Upper lobe of left lung (tissue), 6 donors: Measurements from ENCODE around the gene GNGT1. TPM values are rescaled to one million over a fixed set of nuclear protein-coding genes. Genes with fewer than 3 reads are reported as not detected.
A peak's percentile ranks its signal among the peaks of the same experiment; 100 is the strongest.

ENCODE experiments used
- ATAC-seq, 2 donors: fragments of 200-7000 bp; cut with Tn5 transposase; one replicate each; pipeline ENCODE4 v1.9.1; 2022; ENCODE audit warnings: mild to moderate bottlenecking in 2 of 2, moderate library complexity in 2 of 2; ENCODE audit not compliant: low FRiP score in 2 of 2
- DNase-seq, 2 donors: peaks; one replicate each; pipeline ENCODE4 v3.0.0-alpha.2; 2019 to 2020
- H3K27ac ChIP-seq, 4 donors: fragments of 200-600 bp; sonication (generic); one replicate each; pipeline ENCODE4 v1.5.1; 2016 to 2019
- H3K27me3 ChIP-seq, 4 donors: fragments of 200-600 bp; sonication (generic); one replicate each; pipeline ENCODE4 v1.5.1; 2017 to 2019
- H3K36me3 ChIP-seq, 4 donors: fragments of 200-600 bp; sonication (generic); one replicate each; pipeline ENCODE4 v1.5.1; 2016 to 2019
- H3K4me1 ChIP-seq, 4 donors: fragments of 200-600 bp; sonication (generic); one replicate each; pipeline ENCODE4 v1.5.1; 2018 to 2019
- H3K4me3 ChIP-seq, 4 donors: fragments of 200-600 bp; sonication (generic); one replicate each; pipeline ENCODE4 v1.5.1; 2017 to 2019; ENCODE audit warnings: mild to moderate bottlenecking in 2 of 4, moderate library complexity in 1 of 4
- H3K9me3 ChIP-seq, 4 donors: fragments of 200-600 bp; sonication (generic); one replicate each; pipeline ENCODE4 v1.5.1; 2018 to 2019
- CTCF ChIP-seq, 6 experiments: fragments of 450-650 bp in 4 of 6; fragments of 200-600 bp in 2 of 6; sonication (generic) in 2 of 6; IDR thresholded peaks; one replicate each; pipeline ENCODE4 v1.5.1; 2016 to 2019; ENCODE audit warnings: antibody characterized with exemption in 6 of 6
- EP300 ChIP-seq, 4 donors: sonication (generic); formaldehyde crosslinking; IDR thresholded peaks; one replicate each; pipeline ENCODE4 v1.5.1; 2017; ENCODE audit warnings: antibody characterized with exemption in 4 of 4, control low read depth in 2 of 4
- POLR2A ChIP-seq, 4 donors: fragments of 450-650 bp; IDR thresholded peaks; one replicate each; pipeline ENCODE4 v1.5.1; 2016 to 2017; ENCODE audit warnings: antibody characterized with exemption in 4 of 4, mild to moderate bottlenecking in 2 of 4
- POLR2AphosphoS5 ChIP-seq, 2 donors: sonication (generic); formaldehyde crosslinking; IDR thresholded peaks; one replicate each; pipeline ENCODE4 v1.5.1; 2017; ENCODE audit warnings: antibody characterized with exemption in 2 of 2
- WGBS, 2 donors: methylation state at CpG; one replicate each; pipeline ENCODE4 v1.1.5; 2017 to 2018; 5-methylcytosine and 5-hydroxymethylcytosine counted together
- total RNA-seq, 6 donors: library from RNA; depleted of rRNA in 4 of 6; stranded (reverse); fragments of >200 nt in 4 of 6; gene quantifications; one replicate each; pipeline versions ENCODE4 v1.1.0 to v1.2.1, GENCODE V29; 2016 to 2021
- donor health status: DM: no; HTN: no; CAD: no; lungs with moderate emphysema.
- donor health status: DM: no; HTN: yes; CAD: no; lungs with severe emphysema.

Gene GNGT1
- total RNA-seq, 6 donors from 2014 or later, result not detected

GRCh38 chr7:93926800-93927199 is 20.4 kb downstream of the GNGT1 start:
- DNase-seq (no peak), ATAC-seq (no peak)
- Histone ChIP-seq H3K36me3 (peaks cover 0 to 9% (median 0%) of the 10 kb centered on the region in 4 donors), H3K9me3 (no peaks in the 10 kb centered on the region), H3K27me3 (peaks cover 0 to under 1% (median 0%) of the 10 kb centered on the region in 4 donors), H3K4me1 (peaks cover 0 to 3% (median 0%) of the 10 kb centered on the region in 4 donors), H3K4me3 (no peak overlapping the region), H3K27ac (peak overlapping the region in 1 of 4 donors; percentile 67)
- 50 to 67% methylated on average over 1 of the region's 1 CpG for WGBS, 2 donors
- TF ChIP-seq POLR2AphosphoS5 (IDR thresholded peaks at IDR 0.05), result no peak
- no peak for TF ChIP-seq POLR2A (IDR thresholded peaks at IDR 0.05)
- no peak for TF ChIP-seq EP300 (IDR thresholded peaks at IDR 0.05)
- TF ChIP-seq CTCF (IDR thresholded peaks at IDR 0.05), result no peak

- TF ChIP-seq POLR2A (IDR thresholded peaks at IDR 0.05), result no peak
- ATAC-seq (no peak), DNase-seq (no peak)
- no peaks in the 10 kb centered on the region for H3K9me3 ChIP-seq
- peaks cover 0 to 9% (median 0%) of the 10 kb centered on the region in 4 donors for H3K36me3 ChIP-seq
- no peaks in the 10 kb centered on the region for H3K4me1 ChIP-seq
- WGBS, 2 donors, result 70 to 77% methylated on average over 3 of the region's 3 CpGs
- no peak overlapping the region for H3K4me3 ChIP-seq
- no peaks in the 10 kb centered on the region for H3K27me3 ChIP-seq
- peak overlapping the region in 1 of 4 donors; percentile 67 for H3K27ac ChIP-seq
These were observed 21.2 kb downstream of the GNGT1 start for GRCh38 chr7:93927585-93927984.

- WGBS, 2 donors, result 62 to 71% methylated on average over 3 of the region's 3 CpGs
- DNase-seq, result no peak
These were observed 25.3 kb downstream of the GNGT1 start for GRCh38 chr7:93931655-93932054.

GRCh38 chr7:93933156-93933555 is 26.8 kb downstream of the GNGT1 start:
- Histone ChIP-seq H3K36me3 (no peaks in the 10 kb centered on the region), H3K27ac (no peak overlapping the region), H3K27me3 (no peaks in the 10 kb centered on the region), H3K4me1 (no peaks in the 10 kb centered on the region), H3K4me3 (no peak overlapping the region), H3K9me3 (no peaks in the 10 kb centered on the region)
- 91 to 94% methylated on average over 3 of the region's 3 CpGs for WGBS, 2 donors
- no peak for ATAC-seq
- no peak for TF ChIP-seq POLR2AphosphoS5 (IDR thresholded peaks at IDR 0.05)
- no peak for TF ChIP-seq POLR2A (IDR thresholded peaks at IDR 0.05)
- no peak for TF ChIP-seq EP300 (IDR thresholded peaks at IDR 0.05)
- DNase-seq, result no peak

More at GRCh38 chr7:93931655-93932054, 25.3 kb downstream of the GNGT1 start:
- peaks cover 0 to 5% (median 0%) of the 10 kb centered on the region in 4 donors for H3K36me3 ChIP-seq
- TF ChIP-seq POLR2A (IDR thresholded peaks at IDR 0.05) (no peak), EP300 (IDR thresholded peaks at IDR 0.05) (no peak), POLR2AphosphoS5 (IDR thresholded peaks at IDR 0.05) (no peak), CTCF (IDR thresholded peaks at IDR 0.05) (no peak)
- no peaks in the 10 kb centered on the region for H3K9me3 ChIP-seq
- no peaks in the 10 kb centered on the region for H3K4me1 ChIP-seq
- H3K4me3 ChIP-seq, result no peak overlapping the region
- H3K27ac ChIP-seq, result no peak overlapping the region
- no peak for ATAC-seq
- no peaks in the 10 kb centered on the region for H3K27me3 ChIP-seq

GRCh38 chr7:93935102-93935501 is 28.7 kb downstream of the GNGT1 start:
- Histone ChIP-seq H3K9me3 (no peaks in the 10 kb centered on the region), H3K27ac (no peak overlapping the region), H3K27me3 (no peaks in the 10 kb centered on the region), H3K4me1 (no peaks in the 10 kb centered on the region), H3K4me3 (no peak overlapping the region), H3K36me3 (no peaks in the 10 kb centered on the region)
- TF ChIP-seq POLR2AphosphoS5 (IDR thresholded peaks at IDR 0.05) (no peak), CTCF (IDR thresholded peaks at IDR 0.05) (no peak), EP300 (IDR thresholded peaks at IDR 0.05) (no peak), POLR2A (IDR thresholded peaks at IDR 0.05) (no peak)
- ATAC-seq, result no peak
- 80 to 87% methylated on average over 2 of the region's 2 CpGs for whole genome bisulfite sequencing, 2 donors
- DNase-seq, result no peak

- WGBS, 2 donors, result 85 to 89% methylated on average over 1 of the region's 1 CpG
- H3K9me3 ChIP-seq, result no peaks in the 10 kb centered on the region
- no peaks in the 10 kb centered on the region for H3K27me3 ChIP-seq
- no peak for ATAC-seq
- H3K27ac ChIP-seq, result no peak overlapping the region
- H3K36me3 ChIP-seq, result no peaks in the 10 kb centered on the region
- TF ChIP-seq CTCF (IDR thresholded peaks at IDR 0.05), result no peak
- TF ChIP-seq POLR2AphosphoS5 (IDR thresholded peaks at IDR 0.05), result no peak
- no peak for TF ChIP-seq EP300 (IDR thresholded peaks at IDR 0.05)
- TF ChIP-seq POLR2A (IDR thresholded peaks at IDR 0.05), result no peak
- no peak for DNase-seq
- H3K4me3 ChIP-seq, result no peak overlapping the region
- no peaks in the 10 kb centered on the region for H3K4me1 ChIP-seq
These were observed 31.5 kb downstream of the GNGT1 start for GRCh38 chr7:93937818-93938217.
